CD4-positive, alpha-beta T cell treated with Interleukin-15 for 4 hours (primary cell): ENCODE data around the gene TBL2.
A peak's percentile ranks its signal among the peaks of the same experiment; 100 is the strongest.
"Not testable (repeated sequence)": the region's sequence is repeated elsewhere in the genome, so short reads cannot be mapped to it uniquely, and the experiment has no call there.

Experiments
- DNase-seq: peaks from one replicate; pipeline ENCODE4 v3.0.0-alpha.2; 2020; ENCODE audit warnings: low spot score

TBL2 gene

GRCh38 chr7:73535918-73536317 lies 42.5 kb downstream of the TBL2 start:
- DNase-seq = not testable (repeated sequence)

GRCh38 chr7:73533742-73534141 lies 44.6 kb downstream of the TBL2 start:
- DNase-seq = no peak

- DNase-seq = no peak
These were observed 46.2 kb downstream of the TBL2 start for GRCh38 chr7:73532224-73532623.

- no peak for DNase-seq
These were observed 47.6 kb downstream of the TBL2 start for GRCh38 chr7:73530800-73531199.

- no peak for DNase-seq
These were observed 51.2 kb downstream of the TBL2 start for GRCh38 chr7:73526896-73527821.

GRCh38 chr7:73526158-73526494 lies 52.3 kb downstream of the TBL2 start:
- DNase-seq = not testable (repeated sequence)

- DNase-seq = peak; percentile 98
These were observed 56.1 kb downstream of the TBL2 start, which contains the start of gene BAZ1B for GRCh38 chr7:73522105-73522872. BAZ1B (minus strand) TSS chr7:73522293; CDS start chr7:73521933, 360 bp downstream.

- DNase-seq = no peak
These were observed 56.7 kb downstream of the TBL2 start for GRCh38 chr7:73521636-73522104.

- DNase-seq = no peak
These were observed 57.4 kb downstream of the TBL2 start for GRCh38 chr7:73520673-73521635.

- peak; percentile 22 for DNase-seq
These were observed 58.3 kb downstream of the TBL2 start for GRCh38 chr7:73519867-73520672.

- no peak for DNase-seq
These were observed 59.9 kb downstream of the TBL2 start for GRCh38 chr7:73518470-73518869.
